H54 (cell line): ENCODE measurements around the gene LCAT.
"Not testable (repeated sequence)": the region's sequence is repeated elsewhere in the genome, so short reads cannot be mapped to it uniquely, and the experiment has no call there.

Experiments
- DNase-seq: peaks from one replicate; pipeline ENCODE4 v3.0.0; 2011; ENCODE audit warnings: low spot score, mixed read lengths; ENCODE audit not compliant: insufficient read length
- FAIRE-seq: peaks from 3 replicates; lab custom pipeline; 2011; peaks lifted over from hg19 to GRCh38; lab: Jason Lieb, UNC
- POLR2A ChIP-seq: IDR thresholded peaks from 2 replicates; pipeline ENCODE4 v1.6.1; 2011; ENCODE audit warnings: low read depth, mild to moderate bottlenecking, low read length

LCAT gene

GRCh38 chr16:67977005-67977404, 33.1 kb upstream of the LCAT start:
- TF ChIP-seq POLR2A: no peak
- FAIRE-seq: no peak
- no peak for DNase-seq

GRCh38 chr16:67976205-67976604, 32.3 kb upstream of the LCAT start:
- FAIRE-seq (no peak), DNase-seq (no peak)
- TF ChIP-seq POLR2A: no peak

- FAIRE-seq: no peak
- no peak for TF ChIP-seq POLR2A
Observed at GRCh38 chr16:67975321-67976105, 31.6 kb upstream of the LCAT start.

GRCh38 chr16:67972285-67972684, 28.4 kb upstream of the LCAT start:
- FAIRE-seq, DNase-seq: not testable (repeated sequence)

More at GRCh38 chr16:67975321-67976105, 31.6 kb upstream of the LCAT start:
- DNase-seq: no peak

GRCh38 chr16:67971111-67971510, 27.2 kb upstream of the LCAT start:
- TF ChIP-seq POLR2A: no peak
- FAIRE-seq (no peak), DNase-seq (no peak)

- FAIRE-seq (no peak), DNase-seq (no peak)
Observed at GRCh38 chr16:67969254-67970039, 25.5 kb upstream of the LCAT start.

GRCh38 chr16:67968400-67969253, 24.7 kb upstream of the LCAT start, which contains the start of gene SLC12A4:
TSS of gene SLC12A4 (minus strand) at chr16:67968637. CDS start at chr16:67968553, 84 bp downstream.
- peak; percentile 90 for TF ChIP-seq POLR2A
- FAIRE-seq (no peak), DNase-seq (peak; percentile 76)

More at GRCh38 chr16:67969254-67970039, 25.5 kb upstream of the LCAT start:
- TF ChIP-seq POLR2A: no peak

GRCh38 chr16:67967958-67968399, 24.1 kb upstream of the LCAT start:
- FAIRE-seq (no peak), DNase-seq (peak; percentile 35)
- no peak for TF ChIP-seq POLR2A

GRCh38 chr16:67967183-67967957, 23.4 kb upstream of the LCAT start:
- no peak for TF ChIP-seq POLR2A
- DNase-seq: no peak
- FAIRE-seq: no peak

- FAIRE-seq (no peak), DNase-seq (peak; percentile 50)
- TF ChIP-seq POLR2A: peak; percentile 17; the same call in 1 of the 2 replicates
Observed at GRCh38 chr16:67966549-67967182, 22.7 kb upstream of the LCAT start.

- FAIRE-seq: no peak
Observed at GRCh38 chr16:67965668-67966548, 22.0 kb upstream of the LCAT start.

More at GRCh38 chr16:67965668-67966548, 22.0 kb upstream of the LCAT start:
- no peak for DNase-seq
- no peak for TF ChIP-seq POLR2A
